ENCODE data around the gene GPR62. TPM values are rescaled to one million over a fixed set of nuclear protein-coding genes. Genes with fewer than 3 reads are reported as not detected.

GPR62 gene
- total and polyA plus RNA-seq, 9 of the 15 experiments (the other 6 are each of a cell fraction or from before 2014, with no cell fraction given) = not detected

GRCh38 chr3:51987568-51987967 lies 32.4 kb downstream of the GPR62 start:
- H4K20me1 ChIP-seq (replicated peaks; ENCODE audit: control insufficient read depth, insufficient read depth, low read length) = no peaks in the 10 kb centered on the region
- intact Hi-C loops (cut with micrococcal nuclease) = no loop called here
- H3K36me3 ChIP-seq (ENCODE audit: control insufficient read depth, insufficient read depth, low read length) = peaks cover 39% of the 10 kb centered on the region
- no peak overlapping the region for H3K4me2 ChIP-seq (ENCODE audit: insufficient read depth, low read length)
- H3K9me1 ChIP-seq (ENCODE audit: control insufficient read depth, insufficient read depth, low read length) = no peaks in the 10 kb centered on the region
- peak overlapping the region; percentile 30; the same call in 1 of the 3 replicates for H3K27ac ChIP-seq (ENCODE audit: extremely low read depth, low read depth, low read length)
- BruUV-seq (replicated peaks) = no TSS peak
- peaks cover 31 to 63% of the 10 kb centered on the region in 2 experiments; a peak in 4 of 5 replicates for H3K4me1 ChIP-seq (replicated peaks in 1 of 2; ENCODE audit: control insufficient read depth in 2 of 2, insufficient read depth in 2 of 2, low read length in 2 of 2)
- CTCF ChIA-PET (ENCODE audit: low intra/inter-chr PET ratio) = no interaction called here
- no peak overlapping the region for H2AFZ ChIP-seq (ENCODE audit: low read depth, low read length)
- peak overlapping the region in 1 of 2 experiments; percentile 91; a peak in 2 of 4 replicates for H3K9ac ChIP-seq (ENCODE audit: insufficient read depth in 1 of 2, low read depth in 2 of 2, low read length in 2 of 2)
- in situ Hi-C loops (cut with MboI) = no loop called here
- TF ChIP-seq ELF4 (CRISPR knock-in tag; IDR thresholded peaks at IDR 0.05) (no peak), CBFA2T3 (IDR thresholded peaks at IDR 0.05) (0 out of 2 replicates have a peak, but pooled peaks have one; percentile 6), NFIC (IDR thresholded peaks at IDR 0.05) (no peak), HLTF (IDR thresholded peaks at IDR 0.05) (no peak), ZNF24 (IDR thresholded peaks at IDR 0.05) (no peak), ZNF583 (CRISPR knock-in tag; IDR thresholded peaks at IDR 0.05) (no peak)
- FAIRE-seq (no peak), DNase-seq (ENCODE audit: extremely low read depth in 1 of 4, low spot score in 3 of 4) (no peak), ATAC-seq (no peak)
- H3K9me3 ChIP-seq (replicated peaks; ENCODE audit: control insufficient read depth, insufficient read depth, low read depth, low read length) = no peaks in the 10 kb centered on the region
- POLR2A ChIA-PET = interaction anchor here (1.5 to 1.9 kb wide), 2 partner anchors 8 to 13 kb away, joined by 6 to 10 read pairs; partner anchors contain the start of genes ABHD14A and RPL29
- no peak overlapping the region for H3K4me3 ChIP-seq
- no peaks in the 10 kb centered on the region for H3K27me3 ChIP-seq (ENCODE audit: control insufficient read depth in 2 of 2, insufficient read depth in 2 of 2, low read length in 2 of 2)
- 78% methylated on average over 6 of the region's 7 CpGs for WGBS (ENCODE audit: insufficient coverage, low coverage, missing lambda C conversion rate)
- peaks cover 38% of the 10 kb centered on the region for H3K79me2 ChIP-seq (ENCODE audit: control insufficient read depth, insufficient read depth, low read length)

Data from K562 (cell line).